NCI-H460 (cell line): ENCODE data around the gene LMBR1. TPM values are rescaled to one million over a fixed set of nuclear protein-coding genes. Genes with fewer than 3 reads are reported as not detected.
"Not testable (repeated sequence)": the region's sequence is repeated elsewhere in the genome, so short reads cannot be mapped to it uniquely, and the experiment has no call there.

Experiments
- DNase-seq: peaks from one replicate; pipeline ENCODE4 v3.0.0-alpha.2; 2016; ENCODE audit warnings: low read depth; ENCODE audit errors: extremely low read depth
- polyA plus RNA-seq: library from polyadenylated mRNA; depleted of rRNA; stranded (reverse); fragments of >200 nt; gene quantifications from 2 replicates; pipeline ENCODE4 v1.2.3, GENCODE V29; 2014; cell fraction: nucleus; rRNA removed
- total RNA-seq: library from RNA; depleted of rRNA; stranded (reverse); fragments of >200 nt; shearing (Covaris generic); gene quantifications from 2 replicates; pipeline ENCODE4 v1.2.3, GENCODE V29; 2014; rRNA removed

Gene LMBR1, protein sequence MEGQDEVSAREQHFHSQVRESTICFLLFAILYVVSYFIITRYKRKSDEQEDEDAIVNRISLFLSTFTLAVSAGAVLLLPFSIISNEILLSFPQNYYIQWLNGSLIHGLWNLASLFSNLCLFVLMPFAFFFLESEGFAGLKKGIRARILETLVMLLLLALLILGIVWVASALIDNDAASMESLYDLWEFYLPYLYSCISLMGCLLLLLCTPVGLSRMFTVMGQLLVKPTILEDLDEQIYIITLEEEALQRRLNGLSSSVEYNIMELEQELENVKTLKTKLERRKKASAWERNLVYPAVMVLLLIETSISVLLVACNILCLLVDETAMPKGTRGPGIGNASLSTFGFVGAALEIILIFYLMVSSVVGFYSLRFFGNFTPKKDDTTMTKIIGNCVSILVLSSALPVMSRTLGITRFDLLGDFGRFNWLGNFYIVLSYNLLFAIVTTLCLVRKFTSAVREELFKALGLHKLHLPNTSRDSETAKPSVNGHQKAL
- total RNA-seq, result 43.8 and 53.4 TPM in 2 replicates
- polyA plus RNA-seq, result 40.0 and 43.6 TPM in 2 replicates

DNA sequence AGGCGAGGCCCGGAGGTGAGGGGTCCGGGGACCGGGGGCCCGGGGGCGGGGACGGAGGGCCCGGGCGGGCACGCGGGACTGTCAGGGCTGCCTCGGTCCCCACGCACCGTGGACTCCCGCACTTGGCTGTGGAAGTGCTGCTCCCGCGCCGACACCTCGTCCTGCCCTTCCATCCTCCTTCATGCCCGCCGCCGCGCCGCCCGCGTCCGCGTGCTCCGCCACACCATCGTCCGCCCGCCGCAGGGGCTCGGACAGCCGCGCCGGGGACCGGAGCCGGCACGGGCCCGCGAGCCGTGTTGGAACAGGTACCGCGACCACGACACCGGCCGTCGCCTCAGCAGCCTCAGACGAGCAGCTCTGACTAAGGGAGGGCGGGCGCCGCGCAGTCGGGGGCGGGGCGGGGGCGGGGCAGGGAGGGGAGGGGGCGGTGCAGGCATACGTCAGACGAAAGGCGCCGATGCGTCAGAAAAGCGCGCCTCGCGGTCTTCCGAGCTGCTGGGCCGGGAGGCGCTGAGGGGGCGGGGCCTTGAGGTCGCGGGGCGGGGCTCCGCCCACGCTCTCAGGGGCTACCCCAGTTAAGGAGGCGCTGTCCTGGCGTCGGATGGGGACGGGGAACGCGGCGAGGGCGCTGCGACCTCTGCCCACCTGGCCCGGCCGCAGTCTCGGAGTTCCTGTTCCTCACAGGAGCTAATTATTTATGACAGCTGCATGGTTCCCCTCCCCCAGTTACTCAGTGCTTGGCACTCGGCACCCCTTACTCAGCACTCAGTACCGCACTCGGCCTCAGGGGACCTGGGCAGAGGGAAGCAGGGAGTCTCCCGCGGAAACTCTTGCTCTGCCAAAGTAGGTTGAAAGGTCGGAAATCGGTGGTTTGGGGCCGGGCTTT lies at the start of gene LMBR1:
Gene LMBR1, minus strand, starts transcription at position 363 of the 886 bp plus-strand sequence. Its CDS starts 190 bp downstream, at position 173.
- peak; percentile 90 for DNase-seq

DNA sequence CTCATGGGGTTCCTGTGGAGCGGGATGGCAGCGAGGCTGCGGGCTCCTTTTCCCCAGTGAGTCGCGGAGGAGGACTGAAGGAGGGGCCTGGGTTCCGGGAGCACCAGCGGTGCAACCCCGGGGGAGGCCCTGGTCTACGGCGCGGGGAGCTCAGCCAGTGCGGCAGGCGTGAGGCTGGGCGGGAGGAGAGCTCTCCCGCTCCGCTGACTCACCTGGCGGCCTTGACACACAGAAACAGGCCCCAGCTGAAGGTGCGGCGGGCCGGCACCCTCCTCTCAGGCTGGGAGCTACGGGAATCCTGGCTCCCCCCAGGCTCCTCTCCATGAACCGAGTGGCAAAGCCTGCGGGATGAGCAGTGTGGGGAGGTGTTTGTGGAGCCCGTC lies 49.7 kb upstream of the LMBR1 start:
- no peak for DNase-seq

GRCh38 chr7:156941393-156942182 lies 48.6 kb upstream of the LMBR1 start:
- DNase-seq, result no peak

- DNase-seq, result no peak
Measured at GRCh38 chr7:156940421-156941122, 47.6 kb upstream of the LMBR1 start.

GRCh38 chr7:156936766-156937165 lies 43.8 kb upstream of the LMBR1 start:
- DNase-seq, result not testable (repeated sequence)

DNA sequence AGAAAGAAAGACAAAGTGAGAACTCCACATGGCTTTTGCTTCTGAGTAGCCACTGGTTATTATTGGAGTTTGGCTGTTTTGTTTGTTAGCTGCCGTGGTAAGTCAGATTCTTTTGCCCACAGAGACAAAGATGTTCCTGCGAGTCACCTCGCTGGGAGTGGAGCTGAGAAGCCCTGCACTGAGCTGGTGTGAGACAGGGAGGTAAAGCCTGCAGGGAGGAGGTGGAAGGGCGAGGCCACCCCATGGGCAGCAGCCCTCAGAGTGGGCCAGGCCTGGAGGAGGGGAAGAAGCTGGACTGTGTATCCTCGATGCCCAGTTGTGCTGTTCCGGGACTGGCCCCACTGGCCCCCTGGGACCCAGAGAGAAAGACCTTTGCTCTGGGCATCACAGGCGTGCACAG lies 42.3 kb upstream of the LMBR1 start:
- DNase-seq, result no peak

DNA sequence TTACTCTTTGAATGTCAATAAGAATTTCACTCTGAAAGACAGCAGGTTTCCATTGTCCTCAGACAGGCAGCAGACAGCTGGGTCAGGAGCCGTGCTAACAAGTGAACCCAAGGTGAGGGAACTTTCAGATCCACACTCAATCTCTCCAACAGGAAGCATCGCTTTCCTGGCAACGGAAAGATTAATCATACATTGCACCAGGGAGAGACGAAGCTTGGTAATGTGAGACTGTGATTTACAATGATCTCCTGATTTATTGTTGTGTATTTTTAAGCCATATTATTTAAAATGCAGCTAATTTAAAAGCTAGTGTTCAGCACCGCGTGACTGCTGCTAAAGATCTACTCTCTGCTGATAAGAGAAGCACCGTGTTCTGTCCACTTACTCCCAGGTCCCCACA lies 39.0 kb upstream of the LMBR1 start:
- no peak for DNase-seq

DNA sequence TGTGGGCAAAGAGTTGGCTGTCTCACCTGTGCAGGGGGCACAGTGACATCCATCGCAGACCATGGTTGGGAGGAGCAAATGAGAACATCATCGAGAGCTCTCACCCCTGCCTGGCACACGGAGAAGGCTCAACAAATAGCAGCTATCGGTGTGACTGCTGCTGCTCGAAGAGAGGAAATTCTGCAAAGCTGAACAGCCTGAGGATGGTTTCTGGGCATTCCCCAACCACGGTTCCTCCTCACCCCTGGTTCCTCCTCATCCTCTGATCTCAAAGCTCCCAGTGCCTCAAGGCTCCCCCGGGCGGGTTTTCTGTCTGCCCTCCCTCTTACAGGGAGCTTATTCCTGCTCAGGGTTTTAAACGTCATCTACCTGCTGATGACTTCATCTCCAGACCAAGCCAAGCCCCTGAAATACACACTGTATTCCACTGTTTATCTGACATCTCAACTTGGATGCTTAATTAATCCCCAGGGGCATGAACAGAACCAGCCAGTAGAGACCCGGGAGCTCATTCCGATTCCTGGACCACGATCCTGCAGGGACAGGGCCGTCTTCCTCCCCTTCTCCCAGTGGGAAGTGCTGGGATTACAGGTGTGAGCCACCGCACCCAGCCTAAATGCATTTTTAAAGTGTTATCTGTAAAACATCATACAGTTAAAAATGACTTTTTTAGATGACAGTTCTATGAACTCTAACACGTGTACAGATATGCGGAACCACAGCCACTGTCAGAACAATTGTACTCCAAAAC lies 37.0 kb upstream of the LMBR1 start:
- DNase-seq, result no peak

GRCh38 chr7:156928406-156928747 lies 35.4 kb upstream of the LMBR1 start:
- no peak for DNase-seq

- DNase-seq, result no peak
Measured at GRCh38 chr7:156927571-156928405, 34.8 kb upstream of the LMBR1 start.

GRCh38 chr7:156925821-156926220 lies 32.8 kb upstream of the LMBR1 start:
- not testable (repeated sequence) for DNase-seq

DNA sequence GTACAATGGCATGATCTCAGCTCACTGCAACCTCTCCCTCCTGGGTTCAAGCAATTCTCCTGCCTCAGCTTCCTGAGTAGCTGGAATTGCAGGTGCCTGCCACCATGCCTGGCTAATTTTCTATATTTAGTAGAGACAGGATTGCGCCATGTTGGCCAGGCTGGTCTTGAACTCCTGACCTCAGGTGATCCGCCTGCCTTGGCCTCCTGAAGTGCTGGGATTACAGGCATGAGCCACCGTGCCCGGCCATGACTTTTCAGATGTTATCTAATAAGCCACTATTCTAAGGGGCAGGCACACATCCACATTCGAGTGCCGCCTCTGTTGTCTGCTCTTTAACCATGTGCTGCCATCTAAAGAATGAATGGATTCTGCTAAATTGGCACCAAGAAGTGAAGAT lies 29.3 kb upstream of the LMBR1 start:
- DNase-seq, result not testable (repeated sequence)

GRCh38 chr7:156920487-156921373 lies 27.7 kb upstream of the LMBR1 start:
- DNase-seq, result not testable (repeated sequence)

GRCh38 chr7:156920076-156920475 lies 27.1 kb upstream of the LMBR1 start:
- DNase-seq, result no peak

DNA sequence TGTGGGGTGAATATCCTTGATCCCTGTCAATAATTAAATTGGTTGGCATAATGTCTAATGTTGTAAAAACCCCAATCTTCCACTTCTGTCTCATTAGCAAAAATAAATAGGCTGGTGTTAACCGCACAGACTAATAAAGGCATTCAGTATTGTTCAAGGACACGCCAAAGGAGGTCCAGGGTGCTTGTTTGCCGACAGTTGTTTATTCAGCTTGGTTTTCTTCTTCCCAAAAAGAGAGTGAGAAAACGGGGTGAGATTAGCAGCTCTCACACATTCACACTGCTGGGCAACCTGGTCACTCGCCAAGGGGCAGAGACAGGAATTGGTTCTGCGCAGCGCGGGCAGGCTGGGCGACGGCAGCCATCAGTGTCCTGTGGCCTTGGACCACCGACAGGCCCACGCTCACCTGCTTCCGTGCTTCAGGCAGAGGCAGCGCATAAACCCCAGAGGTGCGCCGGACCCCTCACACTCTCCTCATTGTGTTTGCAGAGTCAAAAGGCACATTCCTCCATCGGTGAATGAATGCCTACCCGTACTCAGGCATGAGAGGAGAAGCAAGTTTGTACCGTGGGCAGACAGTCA lies 26.2 kb upstream of the LMBR1 start:
- DNase-seq, result no peak

- no peak for DNase-seq
Measured at GRCh38 chr7:156918635-156919034, 25.7 kb upstream of the LMBR1 start.
